GM12878 (cell line): ENCODE measurements around the gene WFDC11. TPM values are rescaled to one million over a fixed set of nuclear protein-coding genes. Genes with fewer than 3 reads are reported as not detected.

ENCODE experiments used
- microRNA-seq: library from miRNA; unstranded; fragments of <30 nt; microRNA quantifications from one replicate; pipeline ENCODE4, GENCODE V29; 2018
- polyA plus RNA-seq, 11 experiments: library from polyadenylated mRNA; depleted of rRNA in 4 of 11; unstranded in 6 of 11; stranded (reverse) in 5 of 11; fragments of >200 nt; fragmentation: Nextera tagmentation in 4 of 11; fragmentation: Illumina TruSeq in 1 of 11; extraction: Ambion mirVana in 4 of 11; extraction: Trizol in 1 of 11; gene quantifications; 1 replicate in 1 of 11; 2 replicates in 10 of 11; pipeline versions ENCODE4 v1.2.1 to v1.2.3, GENCODE V29; 2011 to 2016; ENCODE audit warnings: inconsistent platforms in 2 of 11, missing spikeins in 2 of 11, low read depth in 1 of 11
- small RNA-seq: library from RNA; depleted of rRNA; stranded (forward); fragments of <200 nt; gene quantifications from one replicate; pipeline ENCODE3, GENCODE V24; 2014
- total RNA-seq, 4 experiments: library from RNA; depleted of rRNA in 3 of 4; stranded (reverse); fragments of >200 nt in 3 of 4; fragmentation: Illumina TruSeq in 1 of 4; extraction: Trizol in 1 of 4; gene quantifications; 2 replicates each; pipeline versions ENCODE4 v1.2.1 to v1.2.3, GENCODE V29; 2013 to 2021

Gene WFDC11
- total and polyA plus RNA-seq, 10 of the 15 experiments (the other 5 are each of a cell fraction or from before 2014, with no cell fraction given) = not detected

Small RNA genes within 50 kb of the gene (microRNA-seq; reads per million reads assigned to microRNA genes)
- gene MIR3617 = not detected

Small RNA genes within 50 kb of the gene (small RNA-seq; reads per million reads assigned to genes)
- not detected for gene MIR3617

Other genes starting within 250 kb of the WFDC11 start
Only the 7 nearest of the 22 such genes appear.
- gene WFDC8, start 91.0 kb downstream of the WFDC11 start, total RNA-seq (2014; rRNA removed) = not detected in 2 replicates
- gene WFDC8, start 91.0 kb downstream of the WFDC11 start, total RNA-seq (2014; rRNA removed; fragmentation: Illumina TruSeq; extraction: Trizol) = not detected in 2 replicates
- gene WFDC8, start 91.0 kb downstream of the WFDC11 start, total RNA-seq (2021) = not detected in 2 replicates
- gene WFDC8, start 91.0 kb downstream of the WFDC11 start, polyA plus RNA-seq (2011; rRNA removed) = not detected in 2 replicates
- gene WFDC8, start 91.0 kb downstream of the WFDC11 start, polyA plus RNA-seq (2014; fragmentation: Illumina TruSeq; extraction: Trizol) = not detected in 2 replicates
- gene WFDC8, start 91.0 kb downstream of the WFDC11 start, polyA plus RNA-seq (2014; fragmentation: Nextera tagmentation; extraction: Ambion mirVana) = not detected
- not detected in 2 replicates for gene WFDC8, start 91.0 kb downstream of the WFDC11 start, polyA plus RNA-seq (2014; rRNA removed)
- gene WFDC8, start 91.0 kb downstream of the WFDC11 start, polyA plus RNA-seq (2016; fragmentation: Nextera tagmentation; extraction: Ambion mirVana) = not detected
- not detected in 2 replicates for gene WFDC10A, start 40.5 kb downstream of the WFDC11 start, total RNA-seq (2014; rRNA removed)
- gene WFDC10A, start 40.5 kb downstream of the WFDC11 start, total RNA-seq (2014; rRNA removed; fragmentation: Illumina TruSeq; extraction: Trizol) = not detected in 2 replicates
- not detected in 2 replicates for gene WFDC10A, start 40.5 kb downstream of the WFDC11 start, total RNA-seq (2021)
- gene WFDC10A, start 40.5 kb downstream of the WFDC11 start, polyA plus RNA-seq (2011; rRNA removed) = not detected in 2 replicates
- gene WFDC10A, start 40.5 kb downstream of the WFDC11 start, polyA plus RNA-seq (2014; fragmentation: Illumina TruSeq; extraction: Trizol) = not detected in 2 replicates
- gene WFDC10A, start 40.5 kb downstream of the WFDC11 start, polyA plus RNA-seq (2014; fragmentation: Nextera tagmentation; extraction: Ambion mirVana) = not detected
- not detected in 2 replicates for gene WFDC10A, start 40.5 kb downstream of the WFDC11 start, polyA plus RNA-seq (2014; rRNA removed)
- gene WFDC10A, start 40.5 kb downstream of the WFDC11 start, polyA plus RNA-seq (2016; fragmentation: Nextera tagmentation; extraction: Ambion mirVana) = not detected
- gene WFDC9, start 39.0 kb downstream of the WFDC11 start, total RNA-seq (2014; rRNA removed) = not detected in 2 replicates
- gene WFDC9, start 39.0 kb downstream of the WFDC11 start, total RNA-seq (2014; rRNA removed; fragmentation: Illumina TruSeq; extraction: Trizol) = not detected in 2 replicates
- not detected in 2 replicates for gene WFDC9, start 39.0 kb downstream of the WFDC11 start, total RNA-seq (2021)
- not detected in 2 replicates for gene WFDC9, start 39.0 kb downstream of the WFDC11 start, polyA plus RNA-seq (2011; rRNA removed)
- gene WFDC9, start 39.0 kb downstream of the WFDC11 start, polyA plus RNA-seq (2014; fragmentation: Illumina TruSeq; extraction: Trizol) = not detected in 2 replicates
- not detected for gene WFDC9, start 39.0 kb downstream of the WFDC11 start, polyA plus RNA-seq (2014; fragmentation: Nextera tagmentation; extraction: Ambion mirVana)
- gene WFDC9, start 39.0 kb downstream of the WFDC11 start, polyA plus RNA-seq (2014; rRNA removed) = not detected in 2 replicates
- not detected for gene WFDC9, start 39.0 kb downstream of the WFDC11 start, polyA plus RNA-seq (2016; fragmentation: Nextera tagmentation; extraction: Ambion mirVana)
- gene WFDC13, start 31.8 kb upstream of the WFDC11 start, total RNA-seq (2014; rRNA removed) = not detected in 2 replicates
- not detected in 2 replicates for gene WFDC13, start 31.8 kb upstream of the WFDC11 start, total RNA-seq (2014; rRNA removed; fragmentation: Illumina TruSeq; extraction: Trizol)
- not detected in 2 replicates for gene WFDC13, start 31.8 kb upstream of the WFDC11 start, total RNA-seq (2021)
- not detected in 2 replicates for gene WFDC13, start 31.8 kb upstream of the WFDC11 start, polyA plus RNA-seq (2011; rRNA removed)
- not detected in 2 replicates for gene WFDC13, start 31.8 kb upstream of the WFDC11 start, polyA plus RNA-seq (2014; fragmentation: Illumina TruSeq; extraction: Trizol)
- not detected for gene WFDC13, start 31.8 kb upstream of the WFDC11 start, polyA plus RNA-seq (2014; fragmentation: Nextera tagmentation; extraction: Ambion mirVana)
- gene WFDC13, start 31.8 kb upstream of the WFDC11 start, polyA plus RNA-seq (2014; rRNA removed) = not detected in 2 replicates
- not detected for gene WFDC13, start 31.8 kb upstream of the WFDC11 start, polyA plus RNA-seq (2016; fragmentation: Nextera tagmentation; extraction: Ambion mirVana)
- gene WFDC10B, start 34.8 kb upstream of the WFDC11 start, total RNA-seq (2014; rRNA removed) = not detected in 2 replicates
- not detected in 2 replicates for gene WFDC10B, start 34.8 kb upstream of the WFDC11 start, total RNA-seq (2014; rRNA removed; fragmentation: Illumina TruSeq; extraction: Trizol)
- gene WFDC10B, start 34.8 kb upstream of the WFDC11 start, total RNA-seq (2021) = not detected in 2 replicates
- gene WFDC10B, start 34.8 kb upstream of the WFDC11 start, polyA plus RNA-seq (2011; rRNA removed) = not detected in 2 replicates
- not detected in 2 replicates for gene WFDC10B, start 34.8 kb upstream of the WFDC11 start, polyA plus RNA-seq (2014; fragmentation: Illumina TruSeq; extraction: Trizol)
- not detected for gene WFDC10B, start 34.8 kb upstream of the WFDC11 start, polyA plus RNA-seq (2014; fragmentation: Nextera tagmentation; extraction: Ambion mirVana)
- gene WFDC10B, start 34.8 kb upstream of the WFDC11 start, polyA plus RNA-seq (2014; rRNA removed) = not detected in 2 replicates
- not detected for gene WFDC10B, start 34.8 kb upstream of the WFDC11 start, polyA plus RNA-seq (2016; fragmentation: Nextera tagmentation; extraction: Ambion mirVana)
- gene SPINT4, start 52.1 kb upstream of the WFDC11 start, total RNA-seq (2014; rRNA removed) = not detected in 2 replicates
- gene SPINT4, start 52.1 kb upstream of the WFDC11 start, total RNA-seq (2014; rRNA removed; fragmentation: Illumina TruSeq; extraction: Trizol) = not detected in 2 replicates
- not detected in 2 replicates for gene SPINT4, start 52.1 kb upstream of the WFDC11 start, total RNA-seq (2021)
- gene SPINT4, start 52.1 kb upstream of the WFDC11 start, polyA plus RNA-seq (2011; rRNA removed) = not detected in 2 replicates
- not detected in 2 replicates for gene SPINT4, start 52.1 kb upstream of the WFDC11 start, polyA plus RNA-seq (2014; fragmentation: Illumina TruSeq; extraction: Trizol)
- not detected for gene SPINT4, start 52.1 kb upstream of the WFDC11 start, polyA plus RNA-seq (2014; fragmentation: Nextera tagmentation; extraction: Ambion mirVana)
- not detected in 2 replicates for gene SPINT4, start 52.1 kb upstream of the WFDC11 start, polyA plus RNA-seq (2014; rRNA removed)
- not detected for gene SPINT4, start 52.1 kb upstream of the WFDC11 start, polyA plus RNA-seq (2016; fragmentation: Nextera tagmentation; extraction: Ambion mirVana)
- not detected in 2 replicates for gene WFDC3, start 121.6 kb upstream of the WFDC11 start, total RNA-seq (2014; rRNA removed)
- not detected in 2 replicates for gene WFDC3, start 121.6 kb upstream of the WFDC11 start, total RNA-seq (2014; rRNA removed; fragmentation: Illumina TruSeq; extraction: Trizol)
- not detected in 2 replicates for gene WFDC3, start 121.6 kb upstream of the WFDC11 start, total RNA-seq (2021)
- gene WFDC3, start 121.6 kb upstream of the WFDC11 start, polyA plus RNA-seq (2011; rRNA removed) = not detected in 2 replicates
- 0.21 TPM in 1 of 2 replicates, not detected in the other for gene WFDC3, start 121.6 kb upstream of the WFDC11 start, polyA plus RNA-seq (2014; fragmentation: Illumina TruSeq; extraction: Trizol)
- not detected for gene WFDC3, start 121.6 kb upstream of the WFDC11 start, polyA plus RNA-seq (2014; fragmentation: Nextera tagmentation; extraction: Ambion mirVana)
- not detected in 2 replicates for gene WFDC3, start 121.6 kb upstream of the WFDC11 start, polyA plus RNA-seq (2014; rRNA removed)
- under 1 TPM; 0.30 to 0.51 TPM for gene WFDC3, start 121.6 kb upstream of the WFDC11 start, polyA plus RNA-seq (2016; fragmentation: Nextera tagmentation; extraction: Ambion mirVana)